ENCODE data around the gene CNNM1. TPM values are rescaled to one million over a fixed set of nuclear protein-coding genes. Genes with fewer than 3 reads are reported as not detected.

CNNM1 gene
- polyA plus RNA-seq (2012; ENCODE audit: insufficient read length, low read depth), result not detected

DNA sequence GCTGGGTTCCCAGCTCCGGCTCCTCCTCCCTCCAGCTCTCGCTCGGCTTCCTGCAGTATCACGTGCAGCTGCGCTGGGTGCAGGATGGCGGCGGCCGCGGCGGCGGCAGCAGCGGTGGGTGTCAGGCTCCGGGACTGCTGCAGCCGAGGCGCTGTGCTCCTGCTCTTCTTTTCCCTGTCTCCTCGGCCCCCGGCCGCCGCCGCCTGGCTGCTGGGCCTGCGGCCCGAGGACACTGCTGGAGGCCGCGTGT, at the start of gene CNNM1:
CNNM1 (plus strand) TSS at position 53 of the 250 bp plus-strand sequence; CDS start at position 85, 32 bp downstream.
- TF ChIP-seq, protein P1, sequence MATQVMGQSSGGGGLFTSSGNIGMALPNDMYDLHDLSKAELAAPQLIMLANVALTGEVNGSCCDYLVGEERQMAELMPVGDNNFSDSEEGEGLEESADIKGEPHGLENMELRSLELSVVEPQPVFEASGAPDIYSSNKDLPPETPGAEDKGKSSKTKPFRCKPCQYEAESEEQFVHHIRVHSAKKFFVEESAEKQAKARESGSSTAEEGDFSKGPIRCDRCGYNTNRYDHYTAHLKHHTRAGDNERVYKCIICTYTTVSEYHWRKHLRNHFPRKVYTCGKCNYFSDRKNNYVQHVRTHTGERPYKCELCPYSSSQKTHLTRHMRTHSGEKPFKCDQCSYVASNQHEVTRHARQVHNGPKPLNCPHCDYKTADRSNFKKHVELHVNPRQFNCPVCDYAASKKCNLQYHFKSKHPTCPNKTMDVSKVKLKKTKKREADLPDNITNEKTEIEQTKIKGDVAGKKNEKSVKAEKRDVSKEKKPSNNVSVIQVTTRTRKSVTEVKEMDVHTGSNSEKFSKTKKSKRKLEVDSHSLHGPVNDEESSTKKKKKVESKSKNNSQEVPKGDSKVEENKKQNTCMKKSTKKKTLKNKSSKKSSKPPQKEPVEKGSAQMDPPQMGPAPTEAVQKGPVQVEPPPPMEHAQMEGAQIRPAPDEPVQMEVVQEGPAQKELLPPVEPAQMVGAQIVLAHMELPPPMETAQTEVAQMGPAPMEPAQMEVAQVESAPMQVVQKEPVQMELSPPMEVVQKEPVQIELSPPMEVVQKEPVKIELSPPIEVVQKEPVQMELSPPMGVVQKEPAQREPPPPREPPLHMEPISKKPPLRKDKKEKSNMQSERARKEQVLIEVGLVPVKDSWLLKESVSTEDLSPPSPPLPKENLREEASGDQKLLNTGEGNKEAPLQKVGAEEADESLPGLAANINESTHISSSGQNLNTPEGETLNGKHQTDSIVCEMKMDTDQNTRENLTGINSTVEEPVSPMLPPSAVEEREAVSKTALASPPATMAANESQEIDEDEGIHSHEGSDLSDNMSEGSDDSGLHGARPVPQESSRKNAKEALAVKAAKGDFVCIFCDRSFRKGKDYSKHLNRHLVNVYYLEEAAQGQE (IDR thresholded peaks at IDR 0.05; ENCODE audit: insufficient read depth in 1 of 2, low read depth in 2 of 2, low read length in 2 of 2), result no peak
- TF ChIP-seq TAF1 (IDR thresholded peaks at IDR 0.05; ENCODE audit: borderline replicate concordance, insufficient read depth, low read length), result no peak
- TF ChIP-seq FOXP2 (optimal IDR thresholded peaks at IDR 0.05; ENCODE audit: borderline replicate concordance, extremely low read depth, extremely low read length, insufficient read depth), result no peak
- TF ChIP-seq POLR2AphosphoS5 (IDR thresholded peaks at IDR 0.05; ENCODE audit: low read depth, low read length), result no peak
- no peak for TF ChIP-seq SIN3A (IDR thresholded peaks at IDR 0.05; ENCODE audit: borderline replicate concordance, insufficient read depth, low read length)

- no peak for TF ChIP-seq FOXP2 (optimal IDR thresholded peaks at IDR 0.05; ENCODE audit: borderline replicate concordance, extremely low read depth, extremely low read length, insufficient read depth)
- TF ChIP-seq POLR2AphosphoS5 (IDR thresholded peaks at IDR 0.05; ENCODE audit: low read depth, low read length), result no peak
- no peak for TF ChIP-seq SIN3A (IDR thresholded peaks at IDR 0.05; ENCODE audit: borderline replicate concordance, insufficient read depth, low read length)
- no peak for TF ChIP-seq TAF1 (IDR thresholded peaks at IDR 0.05; ENCODE audit: borderline replicate concordance, insufficient read depth, low read length)
- TF ChIP-seq, protein P1 (IDR thresholded peaks at IDR 0.05; ENCODE audit: insufficient read depth in 1 of 2, low read depth in 2 of 2, low read length in 2 of 2), result no peak
These were observed 49.5 kb upstream of the CNNM1 start for GRCh38 chr10:99279626-99280111.

GRCh38 chr10:99280472-99280871, 48.7 kb upstream of the CNNM1 start:
- no peak for TF ChIP-seq SIN3A (IDR thresholded peaks at IDR 0.05; ENCODE audit: borderline replicate concordance, insufficient read depth, low read length)
- no peak for TF ChIP-seq FOXP2 (optimal IDR thresholded peaks at IDR 0.05; ENCODE audit: borderline replicate concordance, extremely low read depth, extremely low read length, insufficient read depth)
- no peak for TF ChIP-seq TAF1 (IDR thresholded peaks at IDR 0.05; ENCODE audit: borderline replicate concordance, insufficient read depth, low read length)
- TF ChIP-seq, protein P1 (IDR thresholded peaks at IDR 0.05; ENCODE audit: insufficient read depth in 1 of 2, low read depth in 2 of 2, low read length in 2 of 2), result no peak
- no peak for TF ChIP-seq POLR2AphosphoS5 (IDR thresholded peaks at IDR 0.05; ENCODE audit: low read depth, low read length)

DNA sequence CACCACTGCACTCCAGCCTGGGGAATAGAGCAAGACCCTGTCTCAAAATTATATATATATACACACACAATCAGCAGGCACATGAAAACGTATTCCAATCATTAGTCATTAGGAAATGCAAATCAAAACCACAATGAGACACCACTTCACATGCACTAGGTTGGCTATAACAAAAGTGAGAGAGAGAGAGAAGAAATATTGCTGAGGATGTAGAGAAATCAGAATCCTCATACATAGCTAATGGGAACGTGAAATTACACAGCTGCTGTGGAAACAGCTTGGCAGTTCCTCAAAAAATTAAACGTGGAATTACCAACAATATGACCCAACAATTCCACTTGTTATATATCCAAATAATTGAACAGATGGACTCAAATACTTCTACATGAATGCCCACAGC, 43.3 kb upstream of the CNNM1 start:
- TF ChIP-seq POLR2AphosphoS5 (IDR thresholded peaks at IDR 0.05; ENCODE audit: low read depth, low read length) (no peak), SIN3A (IDR thresholded peaks at IDR 0.05; ENCODE audit: borderline replicate concordance, insufficient read depth, low read length) (no peak)
- TF ChIP-seq, protein P1 (IDR thresholded peaks at IDR 0.05; ENCODE audit: insufficient read depth in 1 of 2, low read depth in 2 of 2, low read length in 2 of 2), result no peak

DNA sequence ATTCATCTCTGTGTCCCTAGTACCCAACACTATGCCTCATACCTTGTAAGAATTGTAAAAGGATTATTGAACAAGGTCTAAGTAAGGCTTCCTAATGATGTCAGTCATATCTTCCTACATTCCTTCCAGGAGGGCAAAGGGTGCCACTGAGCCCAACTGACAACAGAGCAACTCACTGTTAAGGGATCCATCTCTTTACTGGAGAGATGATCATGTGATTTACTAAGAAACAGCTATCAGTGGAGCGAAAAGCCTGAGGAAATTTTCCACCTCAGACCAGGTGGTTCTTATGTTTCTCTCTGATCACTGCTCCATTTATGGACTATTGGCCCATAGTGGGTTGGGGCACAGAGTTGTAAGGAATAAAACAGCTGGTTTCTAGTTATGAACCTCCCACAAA, 38.9 kb upstream of the CNNM1 start:
- TF ChIP-seq SIN3A (IDR thresholded peaks at IDR 0.05; ENCODE audit: borderline replicate concordance, insufficient read depth, low read length), result no peak
- TF ChIP-seq, protein P1 (IDR thresholded peaks at IDR 0.05; ENCODE audit: insufficient read depth in 1 of 2, low read depth in 2 of 2, low read length in 2 of 2), result no peak
- no peak for TF ChIP-seq FOXP2 (optimal IDR thresholded peaks at IDR 0.05; ENCODE audit: borderline replicate concordance, extremely low read depth, extremely low read length, insufficient read depth)

Measured in PFSK-1 (cell line).